HG03039 (cell line): Measurements from ENCODE around the gene APOBEC4.
A peak's percentile ranks its signal among the peaks of the same experiment; 100 is the strongest.
"Not testable (repeated sequence)": the region's sequence is repeated elsewhere in the genome, so short reads cannot be mapped to it uniquely, and the experiment has no call there.

Source experiments
- ATAC-seq: cut with Tn5 transposase; IDR thresholded peaks from one replicate; pipeline ENCODE4 v1.9.1; 2021; ENCODE audit warnings: mild to moderate bottlenecking, moderate library complexity; ENCODE audit not compliant: unreplicated experiment

The APOBEC4 gene

GRCh38 chr1:183635099-183635605 is 18.0 kb downstream of the APOBEC4 start:
- peak; percentile 7 for ATAC-seq

- ATAC-seq: no peak
Measured at GRCh38 chr1:183634429-183635065, 18.6 kb downstream of the APOBEC4 start.

- ATAC-seq: no peak
Measured at GRCh38 chr1:183633676-183634343, 19.3 kb downstream of the APOBEC4 start.

- ATAC-seq: no peak
Measured at GRCh38 chr1:183632964-183633363, 20.2 kb downstream of the APOBEC4 start.

GRCh38 chr1:183632114-183632513 is 21.0 kb downstream of the APOBEC4 start:
- no peak for ATAC-seq

GRCh38 chr1:183630748-183631147 is 22.4 kb downstream of the APOBEC4 start:
- ATAC-seq: no peak

- ATAC-seq: no peak
Measured at GRCh38 chr1:183628537-183628936, 24.6 kb downstream of the APOBEC4 start.

- not testable (repeated sequence) for ATAC-seq
Measured at GRCh38 chr1:183626236-183626635, 26.9 kb downstream of the APOBEC4 start.

- peak; percentile 68 for ATAC-seq
Measured at GRCh38 chr1:183622884-183623785, 30.0 kb downstream of the APOBEC4 start.

GRCh38 chr1:183622013-183622412 is 31.1 kb downstream of the APOBEC4 start:
- ATAC-seq: no peak

- no peak for ATAC-seq
Measured at GRCh38 chr1:183620311-183620710, 32.8 kb downstream of the APOBEC4 start.

GRCh38 chr1:183619781-183620180 is 33.3 kb downstream of the APOBEC4 start:
- no peak for ATAC-seq

- not testable (repeated sequence) for ATAC-seq
Measured at GRCh38 chr1:183618202-183618601, 34.9 kb downstream of the APOBEC4 start.

- ATAC-seq: not testable (repeated sequence)
Measured at GRCh38 chr1:183612975-183613374, 40.1 kb downstream of the APOBEC4 start.

GRCh38 chr1:183612407-183612806 is 40.7 kb downstream of the APOBEC4 start:
- no peak for ATAC-seq

- ATAC-seq: no peak
Measured at GRCh38 chr1:183611021-183611420, 42.1 kb downstream of the APOBEC4 start.

- no peak for ATAC-seq
Measured at GRCh38 chr1:183609759-183610452, 43.2 kb downstream of the APOBEC4 start.

- peak; percentile 50 for ATAC-seq
Measured at GRCh38 chr1:183609313-183609712, 43.8 kb downstream of the APOBEC4 start.

GRCh38 chr1:183607322-183607980 is 45.7 kb downstream of the APOBEC4 start:
- ATAC-seq: no peak

- ATAC-seq: no peak
Measured at GRCh38 chr1:183605904-183606303, 47.2 kb downstream of the APOBEC4 start.
